ENCODE results near the gene RFTN2. TPM values are rescaled to one million over a fixed set of nuclear protein-coding genes. Genes with fewer than 3 reads are reported as not detected.

The RFTN2 gene
- total and polyA plus RNA-seq, 9 of the 15 experiments (the other 6 are each of a cell fraction or from before 2014, with no cell fraction given), result 0.01 to 0.11 (median 0.04) TPM; not detected in 6

GRCh38 chr2:197577446-197577845, 97.9 kb downstream of the RFTN2 start (continued):
- TF ChIP-seq MGA (IDR thresholded peaks at IDR 0.05) (no peak), CBFA2T3 (IDR thresholded peaks at IDR 0.05) (no peak), DDX20 (tag; IDR thresholded peaks at IDR 0.05; ENCODE audit: low read depth) (no peak), MAZ (CRISPR knock-in tag; conservative IDR thresholded peaks at IDR 0.05 in 1 of 2, IDR thresholded peaks at IDR 0.05 in 1 of 2) (no peak)

Measured in K562 (cell line).